Testis (tissue), 2 donors: ENCODE measurements around the gene SNX11.

Source experiments
- POLR2A ChIP-seq: fragments of 450-650 bp; IDR thresholded peaks from one replicate; pipeline ENCODE4 v1.6.1; 2017; ENCODE audit warnings: antibody characterized with exemption, mild to moderate bottlenecking, moderate library complexity
- TF ChIP-seq, protein P1 (sequence below), 3 experiments: fragments of 450-650 bp in 2 of 3; fragments of 200-600 bp in 1 of 3; sonication (generic) in 1 of 3; IDR thresholded peaks; one replicate each; pipeline ENCODE4 v1.5.1; 2016 to 2019; ENCODE audit warnings: antibody characterized with exemption in 3 of 3, mild to moderate bottlenecking in 2 of 3, moderate library complexity in 1 of 3

GRCh38 chr17:48070195-48070594, 37.4 kb upstream of the SNX11 start:
- TF ChIP-seq, protein P1, sequence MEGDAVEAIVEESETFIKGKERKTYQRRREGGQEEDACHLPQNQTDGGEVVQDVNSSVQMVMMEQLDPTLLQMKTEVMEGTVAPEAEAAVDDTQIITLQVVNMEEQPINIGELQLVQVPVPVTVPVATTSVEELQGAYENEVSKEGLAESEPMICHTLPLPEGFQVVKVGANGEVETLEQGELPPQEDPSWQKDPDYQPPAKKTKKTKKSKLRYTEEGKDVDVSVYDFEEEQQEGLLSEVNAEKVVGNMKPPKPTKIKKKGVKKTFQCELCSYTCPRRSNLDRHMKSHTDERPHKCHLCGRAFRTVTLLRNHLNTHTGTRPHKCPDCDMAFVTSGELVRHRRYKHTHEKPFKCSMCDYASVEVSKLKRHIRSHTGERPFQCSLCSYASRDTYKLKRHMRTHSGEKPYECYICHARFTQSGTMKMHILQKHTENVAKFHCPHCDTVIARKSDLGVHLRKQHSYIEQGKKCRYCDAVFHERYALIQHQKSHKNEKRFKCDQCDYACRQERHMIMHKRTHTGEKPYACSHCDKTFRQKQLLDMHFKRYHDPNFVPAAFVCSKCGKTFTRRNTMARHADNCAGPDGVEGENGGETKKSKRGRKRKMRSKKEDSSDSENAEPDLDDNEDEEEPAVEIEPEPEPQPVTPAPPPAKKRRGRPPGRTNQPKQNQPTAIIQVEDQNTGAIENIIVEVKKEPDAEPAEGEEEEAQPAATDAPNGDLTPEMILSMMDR (IDR thresholded peaks at IDR 0.05), result no peak
- TF ChIP-seq POLR2A, result no peak
